Measurements from ENCODE around the gene PAQR3. TPM values are rescaled to one million over a fixed set of nuclear protein-coding genes. Genes with fewer than 3 reads are reported as not detected.

The PAQR3 gene
- total and polyA plus RNA-seq, 2 experiments from 2014 or later = 17.3 to 17.8 TPM

GRCh38 chr4:78863254-78863869 is 75.9 kb downstream of the PAQR3 start:
- TF ChIP-seq CTCF (IDR thresholded peaks at IDR 0.05; ENCODE audit: low read depth, low read length) = no peak
- no peaks in the 10 kb centered on the region for H3K27me3 ChIP-seq
- H3K36me3 ChIP-seq = no peaks in the 10 kb centered on the region
- no peak overlapping the region for H3K27ac ChIP-seq
- no peak for DNase-seq (ENCODE audit: low read depth in 1 of 2, low spot score in 1 of 2)
- no peaks in the 10 kb centered on the region for H3K9me3 ChIP-seq (ENCODE audit: low read depth)
- no peaks in the 10 kb centered on the region for H3K4me1 ChIP-seq (ENCODE audit: low read depth)
- H3K4me3 ChIP-seq = no peak overlapping the region

- TF ChIP-seq CTCF (IDR thresholded peaks at IDR 0.05; ENCODE audit: low read depth, low read length) = no peak
- DNase-seq (ENCODE audit: low read depth in 1 of 2, low spot score in 1 of 2) = no peak
- H3K4me1 ChIP-seq (ENCODE audit: low read depth) = peaks cover 7% of the 10 kb centered on the region
- H3K4me3 ChIP-seq = no peak overlapping the region
- H3K27me3 ChIP-seq = no peaks in the 10 kb centered on the region
- no peaks in the 10 kb centered on the region for H3K9me3 ChIP-seq (ENCODE audit: low read depth)
- no peak overlapping the region for H3K27ac ChIP-seq
- H3K36me3 ChIP-seq = no peaks in the 10 kb centered on the region
Observed at GRCh38 chr4:78862314-78862737, 76.9 kb downstream of the PAQR3 start.

Other genes starting within 250 kb of the PAQR3 start
- gene BMP2K, start 163.1 kb downstream of the PAQR3 start, total RNA-seq = 7.3 and 14.6 TPM in 2 replicates
- gene BMP2K, start 163.1 kb downstream of the PAQR3 start, polyA plus RNA-seq = 5.4 and 9.4 TPM in 2 replicates